Activated CD8-positive, alpha-beta memory T cell treated with anti-CD3 and anti-CD28 coated beads for 1 hour (primary cell): Measurements from ENCODE around the gene LIPC.

ENCODE experiments used
- DNase-seq, 2 donors: peaks; one replicate each; pipeline ENCODE4 v3.0.0-alpha.2; 2020; ENCODE audit warnings: low read depth in 1 of 2; ENCODE audit errors: extremely low read depth in 1 of 2

LIPC gene

GRCh38 chr15:58431221-58432149 lies at the start of gene LIPC:
LIPC (plus strand) TSS chr15:58431991; CDS start chr15:58432033, 42 bp downstream.
- no peak for DNase-seq

GRCh38 chr15:58383876-58384275 lies 47.9 kb upstream of the LIPC start:
- no peak for DNase-seq

- no peak for DNase-seq
Measured at GRCh38 chr15:58384667-58385066, 47.1 kb upstream of the LIPC start.

GRCh38 chr15:58386081-58386480 lies 45.7 kb upstream of the LIPC start:
- no peak for DNase-seq

GRCh38 chr15:58386641-58387040 lies 45.1 kb upstream of the LIPC start:
- DNase-seq = no peak

- no peak for DNase-seq
Measured at GRCh38 chr15:58387130-58387529, 44.7 kb upstream of the LIPC start.

GRCh38 chr15:58388211-58388610 lies 43.6 kb upstream of the LIPC start:
- DNase-seq = no peak

GRCh38 chr15:58390118-58390517 lies 41.7 kb upstream of the LIPC start:
- DNase-seq = no peak

- no peak for DNase-seq
Measured at GRCh38 chr15:58390655-58391054, 41.1 kb upstream of the LIPC start.

- DNase-seq = no peak
Measured at GRCh38 chr15:58391088-58391487, 40.7 kb upstream of the LIPC start.

- no peak for DNase-seq
Measured at GRCh38 chr15:58392141-58392540, 39.6 kb upstream of the LIPC start.

GRCh38 chr15:58392611-58393161 lies 39.1 kb upstream of the LIPC start:
- DNase-seq = no peak

GRCh38 chr15:58393241-58393662 lies 38.5 kb upstream of the LIPC start:
- DNase-seq = no peak

GRCh38 chr15:58396181-58396580 lies 35.6 kb upstream of the LIPC start:
- no peak for DNase-seq

GRCh38 chr15:58398071-58398470 lies 33.7 kb upstream of the LIPC start:
- DNase-seq = no peak

GRCh38 chr15:58398643-58399042 lies 33.1 kb upstream of the LIPC start:
- DNase-seq = no peak

GRCh38 chr15:58399739-58400138 lies 32.1 kb upstream of the LIPC start:
- DNase-seq = no peak

- no peak for DNase-seq
Measured at GRCh38 chr15:58401276-58401675, 30.5 kb upstream of the LIPC start.

GRCh38 chr15:58401991-58402649 lies 29.7 kb upstream of the LIPC start:
- DNase-seq = no peak

- no peak for DNase-seq
Measured at GRCh38 chr15:58403581-58403980, 28.2 kb upstream of the LIPC start.

- no peak for DNase-seq
Measured at GRCh38 chr15:58404020-58404419, 27.8 kb upstream of the LIPC start.

- DNase-seq = no peak
Measured at GRCh38 chr15:58404722-58405121, 27.1 kb upstream of the LIPC start.
